Activated CD4-positive, alpha-beta T cell treated with anti-CD3 and anti-CD28 coated beads for 4 hours (primary cell): ENCODE results near the gene SVIL.

Experiments
- DNase-seq, 2 donors: peaks; one replicate each; pipeline ENCODE4 v3.0.0-alpha.2; 2020

SVIL gene

GRCh38 chr10:29634764-29635625, at the start of gene SVIL:
SVIL (minus strand) TSS chr10:29634971; CDS start chr10:29555058, 79,913 bp downstream.
- no peak for DNase-seq

- DNase-seq, result peak; percentile 38 to 48
These were observed 47.1 kb upstream of the SVIL start for GRCh38 chr10:29681676-29682448.

GRCh38 chr10:29680091-29680490, 45.3 kb upstream of the SVIL start:
- no peak for DNase-seq

GRCh38 chr10:29676732-29677131, 42.0 kb upstream of the SVIL start:
- DNase-seq, result no peak

GRCh38 chr10:29675984-29676383, 41.2 kb upstream of the SVIL start:
- no peak for DNase-seq

- DNase-seq, result no peak
These were observed 37.2 kb upstream of the SVIL start for GRCh38 chr10:29671968-29672367.

GRCh38 chr10:29671228-29671780, 36.5 kb upstream of the SVIL start:
- no peak for DNase-seq

- no peak for DNase-seq
These were observed 36.0 kb upstream of the SVIL start for GRCh38 chr10:29670761-29671160.

- no peak for DNase-seq
These were observed 34.4 kb upstream of the SVIL start for GRCh38 chr10:29669149-29669548.

GRCh38 chr10:29668628-29669027, 33.9 kb upstream of the SVIL start:
- DNase-seq, result no peak

- no peak for DNase-seq
These were observed 32.4 kb upstream of the SVIL start for GRCh38 chr10:29667191-29667590.

GRCh38 chr10:29666201-29666600, 31.4 kb upstream of the SVIL start:
- DNase-seq, result no peak

- DNase-seq, result no peak
These were observed 28.9 kb upstream of the SVIL start for GRCh38 chr10:29663718-29664117.

GRCh38 chr10:29658984-29659965, 24.5 kb upstream of the SVIL start:
- peak; percentile 67 to 72 for DNase-seq

- no peak for DNase-seq
These were observed 23.0 kb upstream of the SVIL start for GRCh38 chr10:29657719-29658274.

GRCh38 chr10:29656451-29656992, 21.8 kb upstream of the SVIL start:
- DNase-seq, result no peak

- DNase-seq, result no peak
These were observed 17.4 kb upstream of the SVIL start for GRCh38 chr10:29652192-29652591.

- DNase-seq, result no peak
These were observed 17.0 kb upstream of the SVIL start for GRCh38 chr10:29651767-29652166.

- DNase-seq, result no peak
These were observed 15.8 kb upstream of the SVIL start for GRCh38 chr10:29650552-29650944.

GRCh38 chr10:29649561-29650551, 15.1 kb upstream of the SVIL start:
- DNase-seq, result no peak

- no peak for DNase-seq
These were observed 14.2 kb upstream of the SVIL start for GRCh38 chr10:29648983-29649268.
